Sigmoid colon (tissue), 7 donors: ENCODE data around the gene RABGAP1L. TPM values are rescaled to one million over a fixed set of nuclear protein-coding genes. Genes with fewer than 3 reads are reported as not detected.
"Not testable (repeated sequence)": the region's sequence is repeated elsewhere in the genome, so short reads cannot be mapped to it uniquely, and the experiment has no call there.

Source experiments
- DNase-seq: peaks from one replicate; pipeline ENCODE4 v3.0.0-alpha.2; 2019
- H3K27ac ChIP-seq, 4 donors: fragments of 200-600 bp; sonication (generic); one replicate each; pipeline ENCODE4 v1.5.1; 2016 to 2019; ENCODE audit warnings: mild to moderate bottlenecking in 1 of 4
- H3K27me3 ChIP-seq, 3 donors: fragments of 200-600 bp; sonication (generic); one replicate each; pipeline ENCODE4 v1.5.1; 2019; ENCODE audit warnings: mild to moderate bottlenecking in 1 of 3
- H3K36me3 ChIP-seq, 4 donors: fragments of 200-600 bp; sonication (generic); one replicate each; pipeline ENCODE4 v1.5.1; 2016 to 2019
- H3K4me1 ChIP-seq, 4 donors: fragments of 200-600 bp; sonication (generic); one replicate each; pipeline ENCODE4 v1.5.1; 2017 to 2019
- H3K4me3 ChIP-seq, 4 donors: fragments of 200-600 bp; sonication (generic); one replicate each; pipeline ENCODE4 v1.5.1; 2017 to 2019; ENCODE audit warnings: mild to moderate bottlenecking in 2 of 4, moderate library complexity in 1 of 4
- H3K9me3 ChIP-seq, 4 donors: fragments of 200-600 bp in 3 of 4; sonication (generic) in 3 of 4; one replicate each; pipeline versions ENCODE4 v1.5.1 to v1.6.1; 2013 to 2019
- CTCF ChIP-seq, 4 experiments: fragments of 450-650 bp in 3 of 4; fragments of 200-600 bp in 1 of 4; IDR thresholded peaks; one replicate each; pipeline ENCODE4 v1.5.1; 2016 to 2019; ENCODE audit warnings: antibody characterized with exemption in 4 of 4, mild to moderate bottlenecking in 3 of 4, moderate library complexity in 2 of 4
- EP300 ChIP-seq, 4 donors: sonication (generic); formaldehyde crosslinking; IDR thresholded peaks; one replicate each; pipeline ENCODE4 v1.6.1; 2017; ENCODE audit warnings: antibody characterized with exemption in 4 of 4
- POLR2A ChIP-seq, 2 donors: fragments of 450-650 bp; IDR thresholded peaks; one replicate each; pipeline ENCODE4 v1.6.1; 2016; ENCODE audit warnings: antibody characterized with exemption in 2 of 2, mild to moderate bottlenecking in 2 of 2, moderate library complexity in 2 of 2
- POLR2AphosphoS5 ChIP-seq, 4 donors: sonication (generic); formaldehyde crosslinking; IDR thresholded peaks; one replicate each; pipeline ENCODE4 v1.6.1; 2017; ENCODE audit warnings: antibody characterized with exemption in 4 of 4
- WGBS, 2 donors: extraction: QIAGEN DNeasy Blood & Tissue Kit; methylation state at CpG; one replicate each; pipeline ENCODE4 v1.1.7; 2013; 5-methylcytosine and 5-hydroxymethylcytosine counted together
- intact Hi-C: fragments of 100-400 bp; cut with DNase I; formaldehyde crosslinking; loops from one replicate; pipeline ENCODE4 v1.15.1; 2023
- polyA plus RNA-seq, 3 donors: library from polyadenylated mRNA; stranded (reverse); fragments of 200-250 nt; gene quantifications; one replicate each; pipeline ENCODE4 v1.2.3, GENCODE V29; 2013
- total RNA-seq, 4 donors: library from RNA; depleted of rRNA; stranded (reverse); fragments of >200 nt; gene quantifications; one replicate each; pipeline ENCODE4 v1.1.0, GENCODE V29; 2016
- donor health status: healthy with polysubstance abuse.
- donor health status: Bipolar disorder and iron deficiency.
- donor health status: healthy.

Gene RABGAP1L
- total and polyA plus RNA-seq, 7 donors = 25.2 to 42.9 (median 35.4) TPM

GRCh38 chr1:174577681-174578080, 418.4 kb downstream of the RABGAP1L start:
- intact Hi-C loops = no loop called here
- Histone ChIP-seq H3K27me3 (no peaks in the 10 kb centered on the region), H3K27ac (no peak overlapping the region), H3K36me3 (no peaks in the 10 kb centered on the region), H3K9me3 (peaks cover 0 to 4% (median 2%) of the 10 kb centered on the region in 4 donors), H3K4me1 (no peaks in the 10 kb centered on the region), H3K4me3 (no peak overlapping the region)
- no peak for DNase-seq
- TF ChIP-seq EP300 (IDR thresholded peaks at IDR 0.05) (no peak), POLR2A (IDR thresholded peaks at IDR 0.05) (no peak), POLR2AphosphoS5 (IDR thresholded peaks at IDR 0.05) (no peak), CTCF (IDR thresholded peaks at IDR 0.05) (no peak)

GRCh38 chr1:174580801-174581200, 421.5 kb downstream of the RABGAP1L start:
- H3K36me3 ChIP-seq = no peaks in the 10 kb centered on the region
- DNase-seq = no peak
- no peaks in the 10 kb centered on the region for H3K4me1 ChIP-seq
- TF ChIP-seq POLR2AphosphoS5 (IDR thresholded peaks at IDR 0.05) (no peak), POLR2A (IDR thresholded peaks at IDR 0.05) (no peak), EP300 (IDR thresholded peaks at IDR 0.05) (no peak), CTCF (IDR thresholded peaks at IDR 0.05) (no peak)
- 73 to 75% methylated on average over 3 of the region's 3 CpGs for WGBS, 2 donors
- no peaks in the 10 kb centered on the region for H3K27me3 ChIP-seq
- no peak overlapping the region for H3K4me3 ChIP-seq
- H3K27ac ChIP-seq = no peak overlapping the region
- intact Hi-C loops = no loop called here
- H3K9me3 ChIP-seq = peaks cover 0 to 4% (median under 1%) of the 10 kb centered on the region in 4 donors

GRCh38 chr1:174583316-174583715, 424.0 kb downstream of the RABGAP1L start:
- no peak for DNase-seq
- Histone ChIP-seq H3K36me3 (no peaks in the 10 kb centered on the region), H3K4me1 (no peaks in the 10 kb centered on the region), H3K27ac (no peak overlapping the region), H3K9me3 (peaks cover 0 to 3% (median 0%) of the 10 kb centered on the region in 4 donors), H3K27me3 (no peaks in the 10 kb centered on the region), H3K4me3 (no peak overlapping the region)
- intact Hi-C loops = no loop called here
- TF ChIP-seq EP300 (IDR thresholded peaks at IDR 0.05) (no peak), POLR2A (IDR thresholded peaks at IDR 0.05) (no peak), POLR2AphosphoS5 (IDR thresholded peaks at IDR 0.05) (no peak), CTCF (IDR thresholded peaks at IDR 0.05) (no peak)
- 90 to 95% methylated on average over 1 of the region's 1 CpG for WGBS, 2 donors

- H3K9me3 ChIP-seq = peaks cover 0 to 5% (median 3%) of the 10 kb centered on the region in 4 donors
- H3K4me1 ChIP-seq = no peaks in the 10 kb centered on the region
- TF ChIP-seq EP300 (IDR thresholded peaks at IDR 0.05) = no peak
- TF ChIP-seq CTCF (IDR thresholded peaks at IDR 0.05) = no peak
- no peak for TF ChIP-seq POLR2AphosphoS5 (IDR thresholded peaks at IDR 0.05)
- no peak for TF ChIP-seq POLR2A (IDR thresholded peaks at IDR 0.05)
- no peaks in the 10 kb centered on the region for H3K27me3 ChIP-seq
- no peak for DNase-seq
- WGBS, 2 donors = 95 to 100% methylated on average over 1 of the region's 1 CpG
- H3K4me3 ChIP-seq = no peak overlapping the region
- no peaks in the 10 kb centered on the region for H3K36me3 ChIP-seq
- no peak overlapping the region for H3K27ac ChIP-seq
- intact Hi-C loops = no loop called here
Measured at GRCh38 chr1:174584071-174584470, 424.8 kb downstream of the RABGAP1L start.

- H3K36me3 ChIP-seq, H3K4me3 ChIP-seq, DNase-seq, H3K4me1 ChIP-seq, intact Hi-C loops, H3K27me3 ChIP-seq, H3K27ac ChIP-seq: not testable (repeated sequence)
- H3K9me3 ChIP-seq = peaks cover 0 to 11% (median 3%) of the 10 kb centered on the region in 4 donors
Measured at GRCh38 chr1:174588618-174589017, 429.3 kb downstream of the RABGAP1L start.
